OCI-LY3 (cell line): ENCODE measurements around the gene USP35.

ENCODE experiments used
- H2AFZ ChIP-seq: fragments of 200-600, 300-600 bp; shearing (Covaris generic); 2 replicates; pipeline ENCODE4 v1.6.0; 2014; ENCODE audit warnings: antibody characterized with exemption, low read depth, low read length
- H3K27ac ChIP-seq: fragments of 200-600, 300-600 bp; sonication (generic); 2 replicates; pipeline ENCODE4 v1.5.1; 2014; ENCODE audit warnings: mild to moderate bottlenecking, low read length, moderate library complexity, mixed read lengths
- H3K27me3 ChIP-seq: fragments of 200-600, 300-600 bp; sonication (generic); 2 replicates; pipeline ENCODE4 v1.6.1; 2014; ENCODE audit warnings: low read depth, low read length, mixed read lengths
- H3K36me3 ChIP-seq: fragments of 200-600, 300-600 bp; sonication (generic); replicated peaks from 2 replicates; pipeline ENCODE3; 2014; ENCODE audit warnings: low read depth, low read length, mixed read lengths
- H3K4me1 ChIP-seq: fragments of 300-600, 200-600 bp; sonication (generic); 2 replicates; pipeline ENCODE4 v1.6.1; 2014; ENCODE audit warnings: low read length, mixed read lengths
- H3K4me2 ChIP-seq: fragments of 200-600, 300-600 bp; sonication (generic); 2 replicates; pipeline ENCODE4 v1.6.1; 2014; ENCODE audit warnings: low read length, mixed read lengths
- H3K4me3 ChIP-seq: fragments of 300-600, 200-600 bp; sonication (generic); 2 replicates; pipeline ENCODE4 v1.5.1; 2014; ENCODE audit warnings: antibody characterized with exemption, mild to moderate bottlenecking, low read length, moderate library complexity
- H3K79me2 ChIP-seq: fragments of 300-600, 200-600 bp; shearing (Covaris generic); 2 replicates; pipeline ENCODE4 v1.6.1; 2014; ENCODE audit warnings: mild to moderate bottlenecking, low read length, mixed read lengths
- H3K9ac ChIP-seq: fragments of 300-600, 200-600 bp; shearing (Covaris generic); 2 replicates; pipeline ENCODE4 v1.6.0; 2014; ENCODE audit warnings: mild to moderate bottlenecking, low read length, moderate library complexity
- H3K9me3 ChIP-seq: fragments of 200-600, 300-600 bp; shearing (Covaris generic); 2 replicates; pipeline ENCODE4 v1.6.1; 2014; ENCODE audit warnings: low read length, mixed read lengths; ENCODE audit not compliant: insufficient read depth
- H4K20me1 ChIP-seq: fragments of 200-600, 300-600 bp; sonication (generic); 2 replicates; pipeline ENCODE4 v1.6.1; 2016; ENCODE audit warnings: low read length, mixed read lengths; ENCODE audit not compliant: insufficient read depth
- EZH2phosphoT487 ChIP-seq: fragments of 200-600 bp; shearing (Covaris generic); IDR thresholded peaks from 2 replicates; pipeline ENCODE4 v1.6.1; 2018; ENCODE audit warnings: antibody characterized with exemption, mixed run types, low read depth
- TF ChIP-seq, protein P1 (sequence below): fragments of 200-600, 300-600 bp; sonication (generic); IDR thresholded peaks from 2 replicates; pipeline ENCODE4 v1.5.1; 2014; ENCODE audit warnings: antibody characterized with exemption, low read length, low read depth

Gene USP35

DNA sequence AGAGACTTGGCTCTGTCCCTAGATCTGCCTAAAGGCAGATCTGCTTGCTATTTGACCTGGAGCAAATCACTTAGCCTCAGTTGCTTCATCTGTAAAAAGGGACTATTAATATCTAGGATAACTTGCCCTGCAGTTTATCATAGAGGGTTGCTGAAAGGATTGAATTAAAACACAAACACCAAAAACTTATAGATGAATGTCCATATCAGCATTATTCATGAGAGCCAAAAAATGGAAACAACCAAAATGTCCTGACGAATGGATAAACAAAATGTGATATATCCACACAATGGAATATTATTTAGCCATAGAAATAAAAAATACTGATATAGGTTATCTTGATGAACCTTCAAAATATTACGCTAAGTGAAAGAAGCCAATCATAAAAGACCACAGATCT, 67.2 kb downstream of the USP35 start:
- H3K27ac ChIP-seq: no peak overlapping the region

DNA sequence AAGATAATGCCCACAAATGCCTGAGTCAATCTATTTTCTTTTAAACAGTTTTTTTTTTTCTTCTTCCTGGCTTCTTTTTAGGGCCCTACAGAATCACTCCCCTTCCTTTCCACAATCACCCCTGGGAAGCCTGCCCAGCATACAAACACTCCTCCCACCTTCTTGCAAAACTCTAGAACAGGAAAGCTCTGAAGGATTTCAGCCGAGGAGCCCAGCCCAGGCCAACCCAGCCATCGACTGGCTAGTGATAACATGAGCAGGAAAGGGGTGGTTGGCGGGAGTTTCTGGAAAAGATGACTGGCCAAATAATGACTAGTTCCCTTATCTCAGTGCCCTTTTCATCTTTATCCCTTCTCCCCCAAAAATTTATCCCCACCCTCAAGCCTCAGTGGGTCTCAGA, 68.2 kb downstream of the USP35 start:
- H3K4me1 ChIP-seq: no peaks in the 10 kb centered on the region
- no peak overlapping the region for H2AFZ ChIP-seq
- no peaks in the 10 kb centered on the region for H3K9me3 ChIP-seq
- no peaks in the 10 kb centered on the region for H3K27me3 ChIP-seq
- no peaks in the 10 kb centered on the region for H3K36me3 ChIP-seq
- H3K27ac ChIP-seq: no peak overlapping the region
- H4K20me1 ChIP-seq: no peaks in the 10 kb centered on the region
- H3K4me3 ChIP-seq: no peak overlapping the region
- no peak for TF ChIP-seq EZH2phosphoT487
- TF ChIP-seq, protein P1, sequence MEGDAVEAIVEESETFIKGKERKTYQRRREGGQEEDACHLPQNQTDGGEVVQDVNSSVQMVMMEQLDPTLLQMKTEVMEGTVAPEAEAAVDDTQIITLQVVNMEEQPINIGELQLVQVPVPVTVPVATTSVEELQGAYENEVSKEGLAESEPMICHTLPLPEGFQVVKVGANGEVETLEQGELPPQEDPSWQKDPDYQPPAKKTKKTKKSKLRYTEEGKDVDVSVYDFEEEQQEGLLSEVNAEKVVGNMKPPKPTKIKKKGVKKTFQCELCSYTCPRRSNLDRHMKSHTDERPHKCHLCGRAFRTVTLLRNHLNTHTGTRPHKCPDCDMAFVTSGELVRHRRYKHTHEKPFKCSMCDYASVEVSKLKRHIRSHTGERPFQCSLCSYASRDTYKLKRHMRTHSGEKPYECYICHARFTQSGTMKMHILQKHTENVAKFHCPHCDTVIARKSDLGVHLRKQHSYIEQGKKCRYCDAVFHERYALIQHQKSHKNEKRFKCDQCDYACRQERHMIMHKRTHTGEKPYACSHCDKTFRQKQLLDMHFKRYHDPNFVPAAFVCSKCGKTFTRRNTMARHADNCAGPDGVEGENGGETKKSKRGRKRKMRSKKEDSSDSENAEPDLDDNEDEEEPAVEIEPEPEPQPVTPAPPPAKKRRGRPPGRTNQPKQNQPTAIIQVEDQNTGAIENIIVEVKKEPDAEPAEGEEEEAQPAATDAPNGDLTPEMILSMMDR: no peak
- H3K9ac ChIP-seq: no peak overlapping the region
- no peaks in the 10 kb centered on the region for H3K79me2 ChIP-seq
- no peak overlapping the region for H3K4me2 ChIP-seq

More for the DNA sequence above, 67.2 kb downstream of the USP35 start:
- Histone ChIP-seq H3K36me3 (no peaks in the 10 kb centered on the region), H3K79me2 (no peaks in the 10 kb centered on the region), H4K20me1 (no peaks in the 10 kb centered on the region), H3K4me1 (no peaks in the 10 kb centered on the region), H2AFZ (no peak overlapping the region), H3K27me3 (no peaks in the 10 kb centered on the region), H3K9me3 (no peaks in the 10 kb centered on the region), H3K4me2 (no peak overlapping the region), H3K4me3 (no peak overlapping the region), H3K9ac (no peak overlapping the region)
- no peak for TF ChIP-seq EZH2phosphoT487
- TF ChIP-seq, protein P1: no peak

DNA sequence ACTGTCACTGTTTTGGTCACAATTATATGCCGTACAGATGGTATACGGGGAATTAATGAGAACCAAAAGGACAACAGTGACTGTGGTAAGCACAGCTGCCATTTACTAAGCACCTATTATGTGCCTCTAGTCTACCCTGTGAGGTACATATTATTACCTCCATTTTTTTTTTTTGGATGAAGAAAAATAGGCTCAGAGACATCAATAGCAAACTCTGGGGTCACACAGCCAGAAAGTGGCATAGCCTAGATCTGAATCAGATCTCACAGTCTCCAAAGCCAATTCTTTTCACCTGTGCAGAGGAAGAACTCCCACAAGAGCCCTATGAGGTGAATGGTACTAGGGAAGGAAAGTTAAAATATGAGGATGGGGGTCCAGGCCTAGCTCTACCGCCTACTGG, 68.9 kb downstream of the USP35 start:
- H3K27me3 ChIP-seq: no peaks in the 10 kb centered on the region
- no peak overlapping the region for H3K4me3 ChIP-seq
- no peak overlapping the region for H3K4me2 ChIP-seq
- H4K20me1 ChIP-seq: no peaks in the 10 kb centered on the region
- H2AFZ ChIP-seq: no peak overlapping the region
- no peaks in the 10 kb centered on the region for H3K9me3 ChIP-seq
- H3K4me1 ChIP-seq: no peaks in the 10 kb centered on the region
- H3K36me3 ChIP-seq: no peaks in the 10 kb centered on the region
- TF ChIP-seq EZH2phosphoT487: no peak
- TF ChIP-seq, protein P1: no peak
- no peak overlapping the region for H3K27ac ChIP-seq
- H3K79me2 ChIP-seq: no peaks in the 10 kb centered on the region
- H3K9ac ChIP-seq: no peak overlapping the region

DNA sequence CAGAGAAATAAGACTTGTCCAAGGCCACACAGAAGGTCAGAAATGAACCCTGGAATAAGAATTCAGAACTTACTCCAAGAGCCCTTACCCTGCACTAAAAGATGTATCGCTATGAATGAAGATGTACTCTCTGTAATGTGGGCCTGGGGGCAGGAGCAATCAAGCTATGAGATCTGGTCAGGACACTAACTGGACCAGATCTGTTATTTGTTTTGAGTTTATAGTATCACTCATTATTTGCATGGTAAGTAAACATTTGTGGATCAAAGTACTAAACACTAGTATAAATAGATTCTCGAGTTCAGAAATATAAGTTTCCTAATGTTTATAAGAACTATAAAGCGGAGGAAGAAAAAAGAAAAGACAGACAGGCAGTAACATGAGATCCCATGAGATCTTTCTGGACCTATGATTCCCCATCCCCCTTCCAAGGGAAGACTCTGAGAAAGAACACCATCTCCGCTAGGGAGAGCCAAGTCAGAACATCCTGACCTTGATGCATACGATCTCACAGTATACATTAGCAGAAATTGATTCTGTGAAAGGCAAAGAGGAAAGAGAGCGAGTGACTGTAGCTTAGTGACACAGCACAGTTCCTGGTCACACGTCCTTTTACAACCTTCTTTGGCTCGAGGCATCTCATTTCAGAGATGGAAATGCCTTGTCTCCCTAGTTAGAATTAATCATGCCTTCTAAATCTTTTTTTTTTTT, 71.2 kb downstream of the USP35 start:
- Histone ChIP-seq H3K9ac (no peak overlapping the region), H3K36me3 (no peaks in the 10 kb centered on the region), H3K4me2 (no peak overlapping the region), H2AFZ (no peak overlapping the region), H3K27ac (no peak overlapping the region), H4K20me1 (no peaks in the 10 kb centered on the region), H3K9me3 (no peaks in the 10 kb centered on the region), H3K4me3 (no peak overlapping the region), H3K27me3 (no peaks in the 10 kb centered on the region), H3K4me1 (no peaks in the 10 kb centered on the region), H3K79me2 (no peaks in the 10 kb centered on the region)
- TF ChIP-seq, protein P1: no peak
- no peak for TF ChIP-seq EZH2phosphoT487
